ENCODE results near the gene SORL1.

DNA sequence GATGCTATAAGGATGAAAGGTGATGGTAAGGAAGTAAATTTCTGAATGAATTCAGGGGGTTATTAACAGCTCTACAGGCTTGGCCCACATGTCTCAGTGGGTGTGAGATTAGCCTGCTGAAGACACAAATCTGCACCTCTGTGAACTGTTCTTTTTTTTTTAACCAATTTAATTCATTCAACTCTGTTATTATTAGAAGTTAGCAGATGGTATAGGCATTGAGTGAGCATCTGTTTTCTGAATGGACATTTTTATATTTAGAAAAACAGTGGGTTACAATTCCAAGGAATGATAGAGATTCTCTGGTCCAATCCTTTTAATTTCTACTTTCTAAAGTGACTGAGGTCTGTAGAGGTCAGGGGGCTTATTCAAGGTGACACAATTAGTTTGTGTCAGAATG, 122.7 kb downstream of the SORL1 start:
- TF ChIP-seq, protein P1, sequence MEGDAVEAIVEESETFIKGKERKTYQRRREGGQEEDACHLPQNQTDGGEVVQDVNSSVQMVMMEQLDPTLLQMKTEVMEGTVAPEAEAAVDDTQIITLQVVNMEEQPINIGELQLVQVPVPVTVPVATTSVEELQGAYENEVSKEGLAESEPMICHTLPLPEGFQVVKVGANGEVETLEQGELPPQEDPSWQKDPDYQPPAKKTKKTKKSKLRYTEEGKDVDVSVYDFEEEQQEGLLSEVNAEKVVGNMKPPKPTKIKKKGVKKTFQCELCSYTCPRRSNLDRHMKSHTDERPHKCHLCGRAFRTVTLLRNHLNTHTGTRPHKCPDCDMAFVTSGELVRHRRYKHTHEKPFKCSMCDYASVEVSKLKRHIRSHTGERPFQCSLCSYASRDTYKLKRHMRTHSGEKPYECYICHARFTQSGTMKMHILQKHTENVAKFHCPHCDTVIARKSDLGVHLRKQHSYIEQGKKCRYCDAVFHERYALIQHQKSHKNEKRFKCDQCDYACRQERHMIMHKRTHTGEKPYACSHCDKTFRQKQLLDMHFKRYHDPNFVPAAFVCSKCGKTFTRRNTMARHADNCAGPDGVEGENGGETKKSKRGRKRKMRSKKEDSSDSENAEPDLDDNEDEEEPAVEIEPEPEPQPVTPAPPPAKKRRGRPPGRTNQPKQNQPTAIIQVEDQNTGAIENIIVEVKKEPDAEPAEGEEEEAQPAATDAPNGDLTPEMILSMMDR (IDR thresholded peaks at IDR 0.05; ENCODE audit: low read length), result no peak
- TF ChIP-seq EZH2 (IDR thresholded peaks at IDR 0.05; ENCODE audit: borderline replicate concordance, low read length), result no peak
